HG02970 (cell line): Measurements from ENCODE around the gene EIF5AL1.
"Not testable (repeated sequence)": the region's sequence is repeated elsewhere in the genome, so short reads cannot be mapped to it uniquely, and the experiment has no call there.

ENCODE experiments used
- ATAC-seq: cut with Tn5 transposase; IDR thresholded peaks from one replicate; pipeline ENCODE4 v1.9.1; 2021; ENCODE audit warnings: mild to moderate bottlenecking, moderate library complexity, moderate number of reproducible peaks; ENCODE audit not compliant: unreplicated experiment, low FRiP score

Gene EIF5AL1

DNA sequence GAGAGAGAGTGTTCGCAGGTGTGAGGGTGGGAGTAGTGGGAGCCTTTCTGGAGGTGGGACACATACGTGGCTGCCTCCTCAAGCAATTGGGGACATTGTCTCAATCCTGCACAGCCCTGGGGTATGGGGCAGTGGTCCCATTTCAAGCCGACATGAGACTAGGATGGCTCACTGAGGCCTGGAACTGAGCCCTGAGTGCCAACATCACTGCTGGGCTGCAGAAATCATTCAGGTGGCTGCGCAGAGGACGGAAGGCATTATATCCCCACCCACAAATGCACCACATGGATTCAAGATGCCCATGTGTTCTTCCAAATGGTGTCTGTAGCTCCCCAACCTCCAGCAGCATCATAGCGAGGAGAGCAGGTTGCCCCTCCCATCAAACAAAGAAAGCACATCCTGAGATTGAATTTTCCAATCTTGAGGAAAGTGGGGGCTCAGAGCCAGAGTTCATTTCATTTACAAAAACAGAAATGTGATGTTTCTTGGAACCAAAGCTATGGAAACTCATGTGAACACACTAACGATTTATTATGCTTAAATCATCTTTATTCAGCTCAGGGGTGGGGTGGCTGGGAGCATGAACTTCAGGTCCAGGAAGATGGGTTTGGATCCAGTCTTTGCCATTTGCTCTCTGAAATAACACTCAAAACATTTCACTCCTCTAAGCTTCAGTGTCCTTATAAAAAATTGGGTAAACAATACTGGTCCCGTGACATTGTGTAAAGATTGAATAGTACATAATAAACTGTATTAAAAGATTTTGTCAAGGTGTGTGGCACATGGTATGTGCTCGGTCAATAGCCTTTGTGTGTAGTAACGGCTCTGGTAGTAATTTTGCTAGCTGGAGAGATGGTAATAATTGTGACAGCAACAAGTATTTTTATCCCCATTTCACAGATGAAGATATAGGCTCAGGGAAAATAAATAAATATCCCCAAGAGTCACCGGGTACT lies 43.3 kb downstream of the EIF5AL1 start:
- no peak for ATAC-seq

DNA sequence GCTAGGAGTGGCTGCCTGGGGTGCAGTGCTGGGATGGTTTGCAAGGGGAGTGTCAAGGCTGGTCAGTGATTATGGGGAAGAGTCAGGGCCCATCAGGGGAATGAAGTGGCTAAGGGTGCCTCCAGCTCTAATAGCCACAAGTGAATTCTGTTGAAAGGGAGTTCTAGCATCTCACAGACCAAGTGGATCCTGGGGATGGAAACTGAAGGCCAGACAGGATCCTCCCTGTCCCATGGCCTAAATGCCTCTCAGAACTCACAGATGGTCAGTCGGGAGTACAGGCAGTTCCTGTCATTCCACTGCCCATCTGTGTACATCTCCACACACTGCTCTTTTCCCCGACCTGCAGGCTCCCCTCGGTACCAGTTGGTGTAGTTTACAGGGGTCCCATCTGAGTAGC lies 44.6 kb downstream of the EIF5AL1 start:
- ATAC-seq: not testable (repeated sequence)

DNA sequence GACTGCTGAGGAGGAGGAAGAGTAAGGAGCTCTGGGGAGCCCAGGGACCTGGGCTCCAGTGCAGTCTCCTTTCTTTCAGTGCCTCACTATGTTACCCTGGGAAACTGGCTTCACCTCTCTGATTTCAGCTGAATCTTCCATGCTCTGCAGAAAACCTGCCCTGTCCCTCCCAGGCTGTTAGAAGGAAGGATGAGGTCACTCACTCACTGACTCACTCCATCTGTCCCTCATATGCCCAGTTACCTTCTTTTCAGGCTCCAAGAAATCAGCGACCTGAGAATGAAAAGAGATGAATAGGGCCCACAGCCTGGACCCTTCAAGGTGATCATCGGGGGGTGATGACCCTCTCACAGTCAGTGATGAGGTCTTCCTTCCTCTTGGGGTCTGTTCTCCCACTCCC lies 47.4 kb downstream of the EIF5AL1 start:
- ATAC-seq: no peak

DNA sequence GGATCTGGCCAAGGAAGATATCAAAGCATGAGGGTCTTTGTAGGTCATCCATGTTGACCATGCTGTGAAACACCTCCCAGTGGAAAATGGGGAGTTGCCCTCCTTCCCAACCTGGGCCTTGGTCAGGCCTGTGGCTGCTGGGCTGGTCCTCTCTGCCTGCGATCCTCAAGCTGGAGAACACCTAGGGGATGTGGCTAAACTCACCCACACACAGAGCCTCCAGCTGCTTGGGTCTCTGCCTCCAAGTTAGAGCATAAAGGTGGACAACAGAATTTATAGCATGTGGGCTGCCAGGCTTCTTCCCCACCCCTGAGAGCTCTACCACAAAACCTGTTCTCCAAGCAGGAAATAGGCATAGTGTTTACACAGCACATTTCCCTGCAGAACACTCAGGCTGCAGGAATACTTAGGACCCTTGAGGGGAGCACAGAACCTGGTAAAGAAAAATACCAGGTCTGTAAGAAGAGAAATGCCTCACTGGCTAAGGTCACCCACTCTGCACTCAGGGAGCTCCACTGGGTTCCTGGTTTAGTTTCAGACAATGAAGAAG lies 47.9 kb downstream of the EIF5AL1 start, which contains the start of gene SFTPA2:
SFTPA2 (minus strand) TSS at position 248 of the 550 bp plus-strand sequence. CDS start 924 bp downstream, outside the sequence.
- ATAC-seq: no peak

DNA sequence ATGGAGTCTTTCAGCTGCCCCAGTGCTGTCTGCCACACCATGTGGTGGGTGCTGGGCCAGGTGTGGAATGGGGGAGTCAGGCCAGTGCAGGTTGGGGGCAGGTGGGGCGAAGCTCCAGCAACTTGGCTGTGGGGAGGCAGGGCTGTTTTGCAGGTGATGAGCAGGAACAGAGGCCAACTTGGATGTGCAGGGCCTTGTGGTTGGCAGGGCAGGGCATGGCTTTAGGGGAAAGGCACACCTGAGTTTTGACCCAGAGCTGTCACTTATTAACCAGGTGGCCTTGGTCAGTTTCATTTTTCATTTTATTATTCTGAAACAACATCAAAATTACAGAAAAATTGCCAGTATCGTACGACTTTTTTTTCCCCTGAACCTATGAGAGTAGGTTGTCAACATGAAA lies 48.9 kb downstream of the EIF5AL1 start:
- ATAC-seq: no peak

- peak; percentile 55 for ATAC-seq
These were observed 49.9 kb downstream of the EIF5AL1 start for GRCh38 chr10:79562135-79562756.

- no peak for ATAC-seq
These were observed 51.1 kb downstream of the EIF5AL1 start for GRCh38 chr10:79563426-79563825.
